Large intestine (tissue), 3 donors: ENCODE measurements around the gene MYOM3. TPM values are rescaled to one million over a fixed set of nuclear protein-coding genes. Genes with fewer than 3 reads are reported as not detected.

ENCODE experiments used
- DNase-seq, 2 donors: peaks; one replicate each; pipeline versions ENCODE4 v3.0.0 to v3.0.0-alpha.2; 2013
- H3K27ac ChIP-seq: one replicate; pipeline ENCODE4 v1.5.1; 2013; ENCODE audit warnings: low read length
- H3K27me3 ChIP-seq: 2 replicates; pipeline ENCODE4 v1.6.1; 2013; ENCODE audit warnings: low read length; ENCODE audit not compliant: control insufficient read depth, insufficient read depth
- H3K36me3 ChIP-seq: 2 replicates; pipeline ENCODE4 v1.6.1; 2013; ENCODE audit warnings: low read length; ENCODE audit not compliant: control insufficient read depth, insufficient read depth
- H3K4me1 ChIP-seq: one replicate; pipeline ENCODE4 v1.6.1; 2013; ENCODE audit warnings: low read length; ENCODE audit not compliant: control insufficient read depth, insufficient read depth
- H3K4me3 ChIP-seq: one replicate; pipeline ENCODE4 v1.5.1; 2013; ENCODE audit warnings: low read length
- H3K9me3 ChIP-seq: one replicate; pipeline ENCODE4 v1.6.1; 2013; ENCODE audit warnings: mild to moderate bottlenecking, low read depth, low read length, moderate library complexity; ENCODE audit not compliant: control insufficient read depth
- WGBS: methylation state at CpG from one replicate; pipeline ENCODE4 v1.1.5; 2013; ENCODE audit warnings: low lambda C conversion rate; ENCODE audit not compliant: insufficient coverage; 5-methylcytosine and 5-hydroxymethylcytosine counted together
- polyA plus RNA-seq: library from polyadenylated mRNA; unstranded; fragments of 120-200 nt; gene quantifications from one replicate; pipeline ENCODE4 v1.2.1, GENCODE V29; 2013

Gene MYOM3
- polyA plus RNA-seq, 1 donor: 69.5 TPM

GRCh38 chr1:24071941-24072340 lies 40.0 kb downstream of the MYOM3 start:
- H3K9me3 ChIP-seq: no peaks in the 10 kb centered on the region
- no peaks in the 10 kb centered on the region for H3K27me3 ChIP-seq
- no peak overlapping the region for H3K4me3 ChIP-seq
- WGBS: no CpG with 5 or more reads among the region's 7 CpGs
- peak overlapping the region; percentile 78 for H3K27ac ChIP-seq
- peaks cover 56% of the 10 kb centered on the region for H3K36me3 ChIP-seq
- DNase-seq: peak; percentile 29 to 59
- H3K4me1 ChIP-seq: peaks cover 15% of the 10 kb centered on the region

- Histone ChIP-seq H3K27me3 (no peaks in the 10 kb centered on the region), H3K4me1 (peaks cover 15% of the 10 kb centered on the region), H3K27ac (peak overlapping the region; percentile 78), H3K4me3 (no peak overlapping the region), H3K9me3 (no peaks in the 10 kb centered on the region), H3K36me3 (peaks cover 62% of the 10 kb centered on the region)
- peak; percentile 85 to 89 for DNase-seq
- WGBS: no CpG with 5 or more reads among the region's 15 CpGs
These were observed 41.0 kb downstream of the MYOM3 start for GRCh38 chr1:24070821-24071393.

- H3K4me3 ChIP-seq: no peak overlapping the region
- no peaks in the 10 kb centered on the region for H3K9me3 ChIP-seq
- peaks cover 63% of the 10 kb centered on the region for H3K36me3 ChIP-seq
- no peak overlapping the region for H3K27ac ChIP-seq
- no peaks in the 10 kb centered on the region for H3K27me3 ChIP-seq
- WGBS: 50% methylated on average over 2 of the region's 7 CpGs
- H3K4me1 ChIP-seq: peaks cover 15% of the 10 kb centered on the region
- no peak for DNase-seq
These were observed 42.1 kb downstream of the MYOM3 start for GRCh38 chr1:24069817-24070216.

GRCh38 chr1:24067978-24068377 lies 44.0 kb downstream of the MYOM3 start:
- Histone ChIP-seq H3K27me3 (no peaks in the 10 kb centered on the region), H3K9me3 (no peaks in the 10 kb centered on the region), H3K4me3 (no peak overlapping the region), H3K4me1 (peaks cover 15% of the 10 kb centered on the region), H3K27ac (no peak overlapping the region), H3K36me3 (peaks cover 65% of the 10 kb centered on the region)
- WGBS: no CpG with 5 or more reads among the region's 12 CpGs
- DNase-seq: no peak

- Histone ChIP-seq H3K9me3 (no peaks in the 10 kb centered on the region), H3K27me3 (no peaks in the 10 kb centered on the region), H3K27ac (no peak overlapping the region), H3K36me3 (peaks cover 76% of the 10 kb centered on the region), H3K4me1 (no peaks in the 10 kb centered on the region), H3K4me3 (no peak overlapping the region)
- no peak for DNase-seq
- no CpG with 5 or more reads among the region's 7 CpGs for WGBS
These were observed 46.6 kb downstream of the MYOM3 start for GRCh38 chr1:24065304-24065703.

- no CpG with 5 or more reads among the region's 2 CpGs for WGBS
- Histone ChIP-seq H3K27ac (no peak overlapping the region), H3K4me1 (no peaks in the 10 kb centered on the region), H3K9me3 (no peaks in the 10 kb centered on the region), H3K4me3 (no peak overlapping the region), H3K27me3 (no peaks in the 10 kb centered on the region), H3K36me3 (peaks cover 89% of the 10 kb centered on the region)
- no peak for DNase-seq
These were observed 49.7 kb downstream of the MYOM3 start for GRCh38 chr1:24062221-24062620.

GRCh38 chr1:24060482-24060881 lies 51.5 kb downstream of the MYOM3 start:
- Histone ChIP-seq H3K36me3 (peaks cover 86% of the 10 kb centered on the region), H3K27me3 (no peaks in the 10 kb centered on the region), H3K4me1 (no peaks in the 10 kb centered on the region), H3K4me3 (no peak overlapping the region), H3K27ac (no peak overlapping the region), H3K9me3 (no peaks in the 10 kb centered on the region)
- DNase-seq: no peak
- WGBS: no CpG with 5 or more reads among the region's 13 CpGs

- no peaks in the 10 kb centered on the region for H3K9me3 ChIP-seq
- H3K36me3 ChIP-seq: peaks cover 70% of the 10 kb centered on the region
- DNase-seq: no peak
- WGBS: 100% methylated on average over 3 of the region's 14 CpGs
- no peak overlapping the region for H3K4me3 ChIP-seq
- no peaks in the 10 kb centered on the region for H3K27me3 ChIP-seq
- no peak overlapping the region for H3K27ac ChIP-seq
- no peaks in the 10 kb centered on the region for H3K4me1 ChIP-seq
These were observed 53.1 kb downstream of the MYOM3 start for GRCh38 chr1:24058671-24059455.

GRCh38 chr1:24057171-24057570 lies 54.8 kb downstream of the MYOM3 start:
- no peaks in the 10 kb centered on the region for H3K27me3 ChIP-seq
- H3K4me3 ChIP-seq: no peak overlapping the region
- peaks cover 53% of the 10 kb centered on the region for H3K36me3 ChIP-seq
- DNase-seq: no peak
- WGBS: no CpG with 5 or more reads among the region's 13 CpGs
- H3K27ac ChIP-seq: no peak overlapping the region
- no peaks in the 10 kb centered on the region for H3K4me1 ChIP-seq
- no peaks in the 10 kb centered on the region for H3K9me3 ChIP-seq

GRCh38 chr1:24055681-24056080 lies 56.3 kb downstream of the MYOM3 start:
- H3K4me1 ChIP-seq: no peaks in the 10 kb centered on the region
- no peaks in the 10 kb centered on the region for H3K27me3 ChIP-seq
- no peak for DNase-seq
- H3K4me3 ChIP-seq: no peak overlapping the region
- H3K27ac ChIP-seq: no peak overlapping the region
- peaks cover 40% of the 10 kb centered on the region for H3K36me3 ChIP-seq
- no CpG with 5 or more reads among the region's 8 CpGs for WGBS
- H3K9me3 ChIP-seq: no peaks in the 10 kb centered on the region

- H3K36me3 ChIP-seq: peaks cover 10% of the 10 kb centered on the region
- no CpG with 5 or more reads among the region's 6 CpGs for WGBS
- H3K9me3 ChIP-seq: no peaks in the 10 kb centered on the region
- no peak for DNase-seq
- no peaks in the 10 kb centered on the region for H3K4me1 ChIP-seq
- H3K27me3 ChIP-seq: no peaks in the 10 kb centered on the region
- no peak overlapping the region for H3K4me3 ChIP-seq
- no peak overlapping the region for H3K27ac ChIP-seq
These were observed 59.7 kb downstream of the MYOM3 start for GRCh38 chr1:24052220-24052619.
